Hematopoietic multipotent progenitor cell (in vitro differentiated cells): ENCODE measurements around the gene OR13G1. TPM values are rescaled to one million over a fixed set of nuclear protein-coding genes. Genes with fewer than 3 reads are reported as not detected.

Experiments used
- total RNA-seq: library from RNA; depleted of rRNA; stranded (reverse); fragments of >200 nt; gene quantifications from one replicate; pipeline ENCODE4 v1.2.3, GENCODE V29; 2012

Gene OR13G1
- total RNA-seq, 1 donor, result not detected

Other genes with a start within 250 kb of the OR13G1 start
- gene OR2B11, start 221.6 kb downstream of the OR13G1 start, total RNA-seq, result not detected
- gene OR2C3, start 143.3 kb downstream of the OR13G1 start, total RNA-seq, result 0.27 TPM
- gene GCSAML, start 130.6 kb downstream of the OR13G1 start, total RNA-seq, result 16.4 TPM
- gene OR2G2, start 91.4 kb downstream of the OR13G1 start, total RNA-seq, result 0.27 TPM
- gene OR2G3, start 74.2 kb downstream of the OR13G1 start, total RNA-seq, result 0.54 TPM
- under 0.01 TPM for gene OR6F1, start 36.9 kb upstream of the OR13G1 start, total RNA-seq
- gene OR14K1, start 58.9 kb upstream of the OR13G1 start, total RNA-seq, result 0.81 TPM
- not detected for gene OR14A2, start 68.4 kb upstream of the OR13G1 start, total RNA-seq
- gene OR1C1, start 80.8 kb upstream of the OR13G1 start, total RNA-seq, result not detected
- not detected for gene OR14A16, start 144.4 kb upstream of the OR13G1 start, total RNA-seq
- under 0.01 TPM for gene OR11L1, start 162.2 kb upstream of the OR13G1 start, total RNA-seq
- gene TRIM58, start 177.4 kb upstream of the OR13G1 start, total RNA-seq, result 25.3 TPM
- gene OR2W3, start 215.8 kb upstream of the OR13G1 start, total RNA-seq, result 45.8 TPM
- 1.6 TPM for gene OR2T8, start 240.5 kb upstream of the OR13G1 start, total RNA-seq
- gene OR2AJ1, start 245.2 kb upstream of the OR13G1 start, total RNA-seq, result 0.27 TPM